A172 (cell line): ENCODE results near the gene MIS12. TPM values are rescaled to one million over a fixed set of nuclear protein-coding genes. Genes with fewer than 3 reads are reported as not detected.

Source experiments
- DNase-seq: peaks from one replicate; pipeline ENCODE4 v3.0.0-alpha.2; 2015; ENCODE audit warnings: low spot score
- total RNA-seq: library from RNA; depleted of rRNA; stranded (reverse); fragments of >200 nt; shearing (Covaris generic); gene quantifications from 2 replicates; pipeline ENCODE4 v1.2.3, GENCODE V29; 2014; rRNA removed

Gene MIS12
- total RNA-seq, 1 experiment from 2014 or later, result 27.4 TPM

GRCh38 chr17:5533486-5534315 lies 47.3 kb downstream of the MIS12 start:
- DNase-seq, result no peak

- no peak for DNase-seq
Measured at GRCh38 chr17:5535436-5535835, 49.1 kb downstream of the MIS12 start.

- no peak for DNase-seq
Measured at GRCh38 chr17:5536866-5537650, 50.7 kb downstream of the MIS12 start.

GRCh38 chr17:5539286-5539685 lies 52.9 kb downstream of the MIS12 start:
- DNase-seq, result no peak

- no peak for DNase-seq
Measured at GRCh38 chr17:5540321-5540720, 54.0 kb downstream of the MIS12 start.

Other genes with a start within 250 kb of the MIS12 start
- 54.0 and 60.9 TPM in 2 replicates for gene RABEP1, start 204.3 kb upstream of the MIS12 start, total RNA-seq
- 162 and 167 TPM in 2 replicates for gene NUP88, start 66.9 kb upstream of the MIS12 start, total RNA-seq
- gene RPAIN, start 66.4 kb upstream of the MIS12 start, total RNA-seq, result 73.2 and 103 TPM in 2 replicates
- 520 and 582 TPM in 2 replicates for gene C1QBP, start 47.4 kb upstream of the MIS12 start, total RNA-seq
- gene DHX33, start 17.6 kb upstream of the MIS12 start, total RNA-seq, result 9.1 and 11.0 TPM in 2 replicates
- gene DERL2, start 388 bp upstream of the MIS12 start, total RNA-seq, result 75.3 and 108 TPM in 2 replicates
- gene NLRP1, start 97.9 kb downstream of the MIS12 start, total RNA-seq, result 40.7 and 45.2 TPM in 2 replicates